ENCODE measurements around the gene LAMA2.

Gene LAMA2
- total RNA-seq: 0.81 to 4.0 (median 1.5) reads per million in 18 experiments

GRCh38 chr6:128882991-128883611 is at the start of gene LAMA2:
Gene LAMA2 (plus strand): TSS chr6:128883138. CDS start chr6:128883246, 108 bp downstream.
- DNase-seq: no peak

GRCh38 chr6:128836761-128837160 is 46.2 kb upstream of the LAMA2 start:
- no peak for DNase-seq

GRCh38 chr6:128841518-128841917 is 41.4 kb upstream of the LAMA2 start:
- DNase-seq: no peak

- no peak for DNase-seq
Observed at GRCh38 chr6:128844598-128844997, 38.3 kb upstream of the LAMA2 start.

- no peak for DNase-seq
Observed at GRCh38 chr6:128847431-128848210, 35.3 kb upstream of the LAMA2 start.

GRCh38 chr6:128848212-128848935 is 34.6 kb upstream of the LAMA2 start:
- DNase-seq: no peak

GRCh38 chr6:128855581-128856085 is 27.3 kb upstream of the LAMA2 start:
- no peak for DNase-seq

- DNase-seq: no peak
Observed at GRCh38 chr6:128857806-128858205, 25.1 kb upstream of the LAMA2 start.

GRCh38 chr6:128860782-128861181 is 22.2 kb upstream of the LAMA2 start:
- DNase-seq: no peak

- DNase-seq: no peak
Observed at GRCh38 chr6:128863983-128864382, 19.0 kb upstream of the LAMA2 start.

- DNase-seq: no peak
Observed at GRCh38 chr6:128870746-128871145, 12.2 kb upstream of the LAMA2 start.

- DNase-seq: no peak
Observed at GRCh38 chr6:128874863-128875262, 8.1 kb upstream of the LAMA2 start.

GRCh38 chr6:128882560-128882959 is 378 bp upstream of the LAMA2 start:
- DNase-seq: no peak

- no peak for DNase-seq
Observed at GRCh38 chr6:128883906-128884305, 968 bp downstream of the LAMA2 start.

- DNase-seq: no peak
Observed at GRCh38 chr6:128885381-128885780, 2.4 kb downstream of the LAMA2 start.

- no peak for DNase-seq
Observed at GRCh38 chr6:128886706-128887105, 3.8 kb downstream of the LAMA2 start.

GRCh38 chr6:128888444-128889175 is 5.7 kb downstream of the LAMA2 start:
- no peak for DNase-seq

- no peak for DNase-seq
Observed at GRCh38 chr6:128889870-128890269, 6.9 kb downstream of the LAMA2 start.

- no peak for DNase-seq
Observed at GRCh38 chr6:128892079-128892478, 9.1 kb downstream of the LAMA2 start.

GRCh38 chr6:128899341-128900050 is 16.6 kb downstream of the LAMA2 start:
- DNase-seq: no peak

GRCh38 chr6:128903715-128904114 is 20.8 kb downstream of the LAMA2 start:
- DNase-seq: no peak

GRCh38 chr6:128914051-128914450 is 31.1 kb downstream of the LAMA2 start:
- DNase-seq: no peak
